ENCODE measurements around the gene FAM184A. TPM values are rescaled to one million over a fixed set of nuclear protein-coding genes. Genes with fewer than 3 reads are reported as not detected.

FAM184A gene
- total RNA-seq, 1 experiment from 2014 or later = 8.6 TPM

DNA sequence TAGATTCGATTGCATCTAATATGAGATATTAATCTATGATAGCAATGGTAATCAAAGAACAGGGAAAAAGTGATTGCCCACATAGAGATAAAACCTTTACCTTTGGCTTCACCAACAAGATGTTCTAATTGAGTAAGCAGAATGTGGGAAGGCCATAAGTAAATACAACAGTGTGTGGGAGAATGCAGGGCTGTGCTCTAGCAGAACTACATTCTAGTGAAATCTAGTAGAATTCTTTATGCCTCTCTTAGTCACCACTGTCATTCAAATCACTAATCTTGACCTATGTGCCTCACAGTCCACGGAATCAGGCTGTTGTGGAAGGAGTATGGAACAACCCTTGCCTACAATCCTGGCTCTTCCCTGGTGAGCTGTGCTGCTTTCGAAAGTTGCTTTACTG lies 113.1 kb downstream of the FAM184A start:
- CTCF ChIA-PET = no interaction called here

GRCh38 chr6:118963003-118963402 lies 115.5 kb downstream of the FAM184A start:
- Mint-ChIP-seq H3K27ac (ENCODE audit: unreplicated experiment) (no peak overlapping the region), H3K4me3 (ENCODE audit: low read depth, unreplicated experiment) (no peak overlapping the region), H3K9me3 (ENCODE audit: low read depth, unreplicated experiment) (no peaks in the 10 kb centered on the region), H3K27me3 (ENCODE audit: unreplicated experiment) (no peaks in the 10 kb centered on the region), H3K36me3 (ENCODE audit: insufficient read depth, unreplicated experiment) (no peaks in the 10 kb centered on the region), H3K4me1 (ENCODE audit: low read depth, unreplicated experiment) (peaks cover 9% of the 10 kb centered on the region)
- no TSS peak for BruUV-seq (replicated peaks)
- no peak for DNase-seq
- CTCF ChIA-PET = interaction anchor here (1.8 kb wide), 1 partner anchor 147 kb away, joined by 11 read pairs; no protein-coding TSS in a partner anchor
- intact Hi-C loops (cut with micrococcal nuclease; ENCODE audit: unreplicated experiment) = loop anchor here (1.0 kb wide), 1 partner anchor 147 kb away; no protein-coding TSS in a partner anchor
- TF ChIP-seq, protein P1, sequence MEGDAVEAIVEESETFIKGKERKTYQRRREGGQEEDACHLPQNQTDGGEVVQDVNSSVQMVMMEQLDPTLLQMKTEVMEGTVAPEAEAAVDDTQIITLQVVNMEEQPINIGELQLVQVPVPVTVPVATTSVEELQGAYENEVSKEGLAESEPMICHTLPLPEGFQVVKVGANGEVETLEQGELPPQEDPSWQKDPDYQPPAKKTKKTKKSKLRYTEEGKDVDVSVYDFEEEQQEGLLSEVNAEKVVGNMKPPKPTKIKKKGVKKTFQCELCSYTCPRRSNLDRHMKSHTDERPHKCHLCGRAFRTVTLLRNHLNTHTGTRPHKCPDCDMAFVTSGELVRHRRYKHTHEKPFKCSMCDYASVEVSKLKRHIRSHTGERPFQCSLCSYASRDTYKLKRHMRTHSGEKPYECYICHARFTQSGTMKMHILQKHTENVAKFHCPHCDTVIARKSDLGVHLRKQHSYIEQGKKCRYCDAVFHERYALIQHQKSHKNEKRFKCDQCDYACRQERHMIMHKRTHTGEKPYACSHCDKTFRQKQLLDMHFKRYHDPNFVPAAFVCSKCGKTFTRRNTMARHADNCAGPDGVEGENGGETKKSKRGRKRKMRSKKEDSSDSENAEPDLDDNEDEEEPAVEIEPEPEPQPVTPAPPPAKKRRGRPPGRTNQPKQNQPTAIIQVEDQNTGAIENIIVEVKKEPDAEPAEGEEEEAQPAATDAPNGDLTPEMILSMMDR (IDR thresholded peaks at IDR 0.05; ENCODE audit: unreplicated experiment) = no peak

More for the DNA sequence above, 113.1 kb downstream of the FAM184A start:
- no TSS peak for BruUV-seq (replicated peaks)
- TF ChIP-seq, protein P1 (IDR thresholded peaks at IDR 0.05; ENCODE audit: unreplicated experiment) = no peak
- intact Hi-C loops (cut with micrococcal nuclease; ENCODE audit: unreplicated experiment) = no loop called here
- Mint-ChIP-seq H3K36me3 (ENCODE audit: insufficient read depth, unreplicated experiment) (no peaks in the 10 kb centered on the region), H3K27me3 (ENCODE audit: unreplicated experiment) (no peaks in the 10 kb centered on the region), H3K27ac (ENCODE audit: unreplicated experiment) (no peak overlapping the region), H3K4me3 (ENCODE audit: low read depth, unreplicated experiment) (no peak overlapping the region), H3K9me3 (ENCODE audit: low read depth, unreplicated experiment) (no peaks in the 10 kb centered on the region), H3K4me1 (ENCODE audit: low read depth, unreplicated experiment) (peaks cover 9% of the 10 kb centered on the region)
- DNase-seq = no peak

- Mint-ChIP-seq H3K4me3 (ENCODE audit: low read depth, unreplicated experiment) (no peak overlapping the region), H3K4me1 (ENCODE audit: low read depth, unreplicated experiment) (peaks cover 9% of the 10 kb centered on the region), H3K27me3 (ENCODE audit: unreplicated experiment) (no peaks in the 10 kb centered on the region), H3K9me3 (ENCODE audit: low read depth, unreplicated experiment) (no peaks in the 10 kb centered on the region), H3K36me3 (ENCODE audit: insufficient read depth, unreplicated experiment) (no peaks in the 10 kb centered on the region), H3K27ac (ENCODE audit: unreplicated experiment) (no peak overlapping the region)
- CTCF ChIA-PET = no interaction called here
- intact Hi-C loops (cut with micrococcal nuclease; ENCODE audit: unreplicated experiment) = no loop called here
- DNase-seq = no peak
- TF ChIP-seq, protein P1 (IDR thresholded peaks at IDR 0.05; ENCODE audit: unreplicated experiment) = no peak
- no TSS peak for BruUV-seq (replicated peaks)
These were observed 118.6 kb downstream of the FAM184A start for GRCh38 chr6:118959903-118960302.

DNA sequence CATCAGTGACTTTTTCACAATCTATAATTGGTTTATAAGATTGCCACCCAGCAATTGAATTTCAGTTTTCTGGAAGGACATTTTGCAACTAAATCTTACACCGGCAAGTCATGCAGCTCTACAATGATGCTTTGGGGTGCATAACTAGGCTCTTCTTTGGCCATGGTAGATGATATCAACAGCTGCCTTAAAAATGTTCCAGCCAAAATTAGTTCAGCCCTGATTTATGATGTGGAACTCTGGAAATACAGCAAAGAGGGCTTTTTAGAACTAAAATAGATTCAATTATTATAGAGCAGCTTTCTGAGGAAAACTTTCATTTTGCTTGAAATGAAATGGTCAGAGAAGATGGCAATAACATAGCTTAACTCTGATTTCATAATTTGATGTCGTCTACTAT lies 125.1 kb downstream of the FAM184A start:
- no peaks in the 10 kb centered on the region for H3K9me3 Mint-ChIP-seq (ENCODE audit: low read depth, unreplicated experiment)
- no peak overlapping the region for H3K27ac Mint-ChIP-seq (ENCODE audit: unreplicated experiment)
- no peaks in the 10 kb centered on the region for H3K4me1 Mint-ChIP-seq (ENCODE audit: low read depth, unreplicated experiment)
- DNase-seq = no peak
- no peaks in the 10 kb centered on the region for H3K36me3 Mint-ChIP-seq (ENCODE audit: insufficient read depth, unreplicated experiment)
- H3K4me3 Mint-ChIP-seq (ENCODE audit: low read depth, unreplicated experiment) = no peak overlapping the region
- TF ChIP-seq, protein P1 (IDR thresholded peaks at IDR 0.05; ENCODE audit: unreplicated experiment) = no peak
- CTCF ChIA-PET = no interaction called here
- no peaks in the 10 kb centered on the region for H3K27me3 Mint-ChIP-seq (ENCODE audit: unreplicated experiment)
- BruUV-seq (replicated peaks) = no TSS peak
- intact Hi-C loops (cut with micrococcal nuclease; ENCODE audit: unreplicated experiment) = no loop called here

Measured in Calu3 (cell line).